ENCODE measurements around the gene EREG. TPM values are rescaled to one million over a fixed set of nuclear protein-coding genes. Genes with fewer than 3 reads are reported as not detected.
A peak's percentile ranks its signal among the peaks of the same experiment; 100 is the strongest.

EREG gene
- total RNA-seq, 4 donors from 2014 or later, result 1.7 to 16.3 (median 7.9) TPM

DNA sequence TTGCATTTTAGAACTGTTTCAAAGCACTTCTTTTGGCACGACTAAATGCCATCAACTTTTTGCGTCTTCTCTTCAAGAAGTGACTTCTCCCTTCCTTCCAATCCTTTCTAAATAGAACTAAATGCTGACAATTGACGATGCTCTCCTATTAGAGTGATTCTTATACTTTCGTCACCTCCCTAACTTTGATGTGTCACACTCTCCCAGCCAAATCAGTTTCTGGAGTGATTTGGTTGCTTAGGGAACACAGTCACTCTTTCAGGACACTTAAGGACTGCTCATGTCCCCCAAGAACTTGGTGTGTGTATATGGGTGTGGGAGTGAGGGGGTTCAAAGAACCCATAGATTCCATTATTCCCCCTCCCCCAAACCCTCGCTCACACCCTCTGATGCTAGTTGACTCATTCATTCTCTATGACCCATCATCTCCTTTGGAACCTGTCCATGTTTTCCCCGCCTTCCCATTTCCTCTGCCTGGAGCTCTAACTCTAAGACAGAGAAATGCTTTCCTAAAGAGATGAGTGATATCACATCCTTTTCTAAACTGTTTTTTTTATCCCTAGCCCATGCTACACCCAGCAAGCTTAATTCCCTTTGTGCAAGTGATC lies 53.2 kb downstream of the EREG start:
- ATAC-seq (ENCODE audit: low FRiP score), result no peak
- no peak for TF ChIP-seq CTCF (IDR thresholded peaks at IDR 0.05)
- DNase-seq (ENCODE audit: low spot score), result no peak

DNA sequence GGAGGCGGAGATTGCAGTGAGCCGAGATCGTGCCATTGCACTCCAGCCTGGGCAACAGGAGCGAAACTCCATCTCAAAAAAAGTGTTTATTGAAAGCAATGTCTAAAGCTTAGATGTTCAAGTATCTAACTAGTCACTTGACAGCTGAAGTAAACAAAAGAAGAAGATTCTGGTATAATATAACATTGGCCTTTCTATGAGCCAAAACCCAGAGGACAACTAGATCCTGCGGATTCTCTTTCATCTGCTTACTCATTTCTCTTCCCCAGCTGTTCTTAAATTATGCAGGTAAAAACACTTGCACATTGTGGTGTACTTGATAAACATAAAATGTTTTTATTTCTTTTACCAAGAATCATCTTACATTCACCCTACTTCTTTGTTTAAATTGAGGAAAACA lies 55.9 kb downstream of the EREG start:
- no peak for TF ChIP-seq CTCF (IDR thresholded peaks at IDR 0.05)
- DNase-seq (ENCODE audit: low spot score) (no peak), ATAC-seq (ENCODE audit: low FRiP score) (no peak)

DNA sequence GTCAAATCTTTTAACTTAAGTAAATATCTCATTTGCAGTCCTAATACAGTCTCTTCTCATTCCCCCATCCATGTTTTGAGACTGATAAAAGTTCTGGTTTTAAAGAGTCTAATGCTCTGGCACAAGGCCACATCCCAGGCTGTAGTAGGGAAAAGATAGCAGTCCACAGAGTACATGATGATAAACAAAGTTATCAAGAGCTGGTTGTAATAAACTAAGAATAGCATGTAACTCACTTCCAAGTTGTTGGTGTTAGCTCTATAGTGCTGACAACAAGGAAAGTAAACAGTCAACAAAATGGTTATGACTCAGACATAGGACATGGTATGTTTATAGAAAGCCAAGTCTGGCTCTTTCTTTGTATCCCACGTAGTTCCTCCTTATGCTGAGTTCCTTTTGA lies 58.2 kb downstream of the EREG start:
- ATAC-seq (ENCODE audit: low FRiP score) (peak; percentile 41), DNase-seq (ENCODE audit: low spot score) (no peak)
- TF ChIP-seq CTCF (IDR thresholded peaks at IDR 0.05), result no peak

DNA sequence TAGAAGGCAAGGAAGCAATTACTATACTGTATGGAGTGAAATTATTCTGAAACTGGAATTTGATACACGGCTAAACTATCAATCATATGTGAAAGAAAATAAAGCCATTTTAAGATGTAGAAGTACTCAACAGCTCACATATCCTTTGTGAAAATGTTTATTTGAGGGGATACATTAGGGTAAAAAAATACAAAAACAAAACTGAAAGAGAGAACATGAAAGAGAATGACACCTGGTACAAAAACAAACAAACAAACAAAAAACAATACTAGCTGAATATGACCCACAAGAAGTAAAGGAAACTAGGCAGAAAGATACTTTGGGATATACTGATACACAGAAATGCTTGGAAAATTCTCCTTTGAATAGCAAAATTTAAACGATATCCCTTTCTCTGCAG lies 59.2 kb downstream of the EREG start:
- ATAC-seq (ENCODE audit: low FRiP score) (no peak), DNase-seq (ENCODE audit: low spot score) (no peak)
- no peak for TF ChIP-seq CTCF (IDR thresholded peaks at IDR 0.05)

GRCh38 chr4:74426101-74426500 lies 61.2 kb downstream of the EREG start:
- DNase-seq (ENCODE audit: low spot score) (no peak), ATAC-seq (ENCODE audit: low FRiP score) (no peak)
- no peak for TF ChIP-seq CTCF (IDR thresholded peaks at IDR 0.05)

- DNase-seq (ENCODE audit: low spot score) (no peak), ATAC-seq (ENCODE audit: low FRiP score) (no peak)
- TF ChIP-seq CTCF (IDR thresholded peaks at IDR 0.05), result no peak
These were observed 63.3 kb downstream of the EREG start for GRCh38 chr4:74428276-74428675.

DNA sequence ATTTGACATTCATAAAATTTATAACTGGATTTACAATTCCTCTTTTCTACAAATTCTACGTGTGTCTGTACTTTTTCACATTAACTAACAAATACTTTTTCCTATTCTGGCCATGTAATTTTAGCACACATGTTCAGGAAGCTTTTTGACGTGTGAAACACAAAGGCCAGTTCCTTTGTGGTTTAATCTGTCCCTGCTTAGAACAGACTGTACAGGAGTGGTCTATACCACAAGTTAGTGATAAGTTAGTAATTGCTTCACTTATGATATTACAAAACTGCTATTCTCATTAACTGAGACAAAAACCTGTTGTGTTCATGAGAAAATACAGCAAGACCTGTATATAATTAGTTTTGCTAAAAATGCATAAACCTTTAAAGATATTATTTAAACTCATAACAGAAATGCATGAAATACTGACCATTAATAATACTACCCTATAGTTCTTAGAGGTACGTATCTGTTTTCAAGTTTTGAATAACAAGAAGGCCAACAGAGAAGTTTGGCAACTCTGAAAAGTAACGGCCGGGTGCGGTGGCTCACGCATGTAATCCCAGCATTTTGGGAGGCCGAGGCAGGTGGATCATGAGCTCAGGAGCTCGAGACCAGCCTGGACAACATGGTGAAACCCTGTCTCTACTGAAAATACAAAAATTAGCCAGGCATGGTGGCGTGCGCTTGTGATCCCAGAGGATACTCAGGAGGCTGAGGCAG lies 66.3 kb downstream of the EREG start:
- no peak for TF ChIP-seq CTCF (IDR thresholded peaks at IDR 0.05)
- ATAC-seq (ENCODE audit: low FRiP score) (no peak), DNase-seq (ENCODE audit: low spot score) (no peak)
